Measurements from ENCODE around the gene SYMPK. TPM values are rescaled to one million over a fixed set of nuclear protein-coding genes. Genes with fewer than 3 reads are reported as not detected.

Gene SYMPK
- total RNA-seq, 1 donor from 2014 or later, result 33.6 TPM

GRCh38 chr19:45789035-45789786, 73.7 kb downstream of the SYMPK start:
- no peak for DNase-seq (ENCODE audit: low spot score)
- intact Hi-C loops (cut with DNase I), result no loop called here

- intact Hi-C loops (cut with DNase I), result no loop called here
- no peak for DNase-seq (ENCODE audit: low spot score)
Measured at GRCh38 chr19:45786533-45786894, 76.4 kb downstream of the SYMPK start.

GRCh38 chr19:45785781-45786532, 77.0 kb downstream of the SYMPK start:
- DNase-seq (ENCODE audit: low spot score), result no peak
- intact Hi-C loops (cut with DNase I), result no loop called here

GRCh38 chr19:45785097-45785496, 77.8 kb downstream of the SYMPK start:
- intact Hi-C loops (cut with DNase I), result no loop called here
- DNase-seq (ENCODE audit: low spot score), result no peak

GRCh38 chr19:45784096-45784495, 78.9 kb downstream of the SYMPK start:
- intact Hi-C loops (cut with DNase I), result no loop called here
- DNase-seq (ENCODE audit: low spot score), result no peak

- peak; percentile 91 for DNase-seq (ENCODE audit: low spot score)
- intact Hi-C loops (cut with DNase I), result loop anchor here (2.0 kb wide), 1 partner anchor 14 kb away; the partner anchor contains the start of gene SIX5
Measured at GRCh38 chr19:45782820-45783785, 79.8 kb downstream of the SYMPK start.

GRCh38 chr19:45782162-45782691, 80.7 kb downstream of the SYMPK start, which contains the start of gene DMPK:
DMPK (minus strand) TSS chr19:45782490; CDS start chr19:45782352, 138 bp downstream.
- intact Hi-C loops (cut with DNase I), result loop anchor here (2.0 kb wide), 1 partner anchor 13 kb away; the partner anchor contains the start of gene SIX5
- DNase-seq (ENCODE audit: low spot score), result no peak

- intact Hi-C loops (cut with DNase I), result loop anchor here (2.0 kb wide), 1 partner anchor 13 kb away; the partner anchor contains the start of gene SIX5
- DNase-seq (ENCODE audit: low spot score), result no peak
Measured at GRCh38 chr19:45781214-45782161, 81.5 kb downstream of the SYMPK start.

- intact Hi-C loops (cut with DNase I), result no loop called here
- peak; percentile 73 for DNase-seq (ENCODE audit: low spot score)
Measured at GRCh38 chr19:45780448-45781213, 82.3 kb downstream of the SYMPK start.

- peak; percentile 46 for DNase-seq (ENCODE audit: low spot score)
- intact Hi-C loops (cut with DNase I), result no loop called here
Measured at GRCh38 chr19:45780146-45780447, 82.8 kb downstream of the SYMPK start.

GRCh38 chr19:45779231-45780145, 83.5 kb downstream of the SYMPK start:
- intact Hi-C loops (cut with DNase I), result no loop called here
- peak; percentile 87 for DNase-seq (ENCODE audit: low spot score)

GRCh38 chr19:45778010-45778661, 84.8 kb downstream of the SYMPK start:
- DNase-seq (ENCODE audit: low spot score), result peak; percentile 61
- intact Hi-C loops (cut with DNase I), result no loop called here

GRCh38 chr19:45777395-45777961, 85.5 kb downstream of the SYMPK start:
- intact Hi-C loops (cut with DNase I), result no loop called here
- DNase-seq (ENCODE audit: low spot score), result peak; percentile 67

GRCh38 chr19:45774765-45775164, 88.2 kb downstream of the SYMPK start:
- intact Hi-C loops (cut with DNase I), result no loop called here
- DNase-seq (ENCODE audit: low spot score), result no peak

- intact Hi-C loops (cut with DNase I), result no loop called here
- no peak for DNase-seq (ENCODE audit: low spot score)
Measured at GRCh38 chr19:45773384-45773783, 89.6 kb downstream of the SYMPK start.

GRCh38 chr19:45772912-45773311, 90.0 kb downstream of the SYMPK start:
- no peak for DNase-seq (ENCODE audit: low spot score)
- intact Hi-C loops (cut with DNase I), result no loop called here

All from cardiac septum (tissue), 1 donor.